Naive thymus-derived CD8-positive, alpha-beta T cell (primary cell): Measurements from ENCODE around the gene INCENP. TPM values are rescaled to one million over a fixed set of nuclear protein-coding genes. Genes with fewer than 3 reads are reported as not detected.
"Not testable (repeated sequence)": the region's sequence is repeated elsewhere in the genome, so short reads cannot be mapped to it uniquely, and the experiment has no call there.

Source experiments
- ATAC-seq, 2 donors: fragments of 150-1000 bp; cut with Tn5 transposase in 1 of 2; sonication (Bioruptor Pico), chemical (Tn5 transposase) in 1 of 2; 1 replicate in 1 of 2; 2 replicates in 1 of 2; pipeline ENCODE4 v1.10.0; 2021; ENCODE audit warnings: mild to moderate bottlenecking in 2 of 2, moderate library complexity in 2 of 2
- POLR2A ChIA-PET: fragments of 350-600 bp; sonication (Branson Sonifier 250); formaldehyde crosslinking; loops from one replicate; lab custom pipeline; 2021; ENCODE audit warnings: antibody characterized with exemption; lab: Charles Lee
- DNase-seq, 10 donors: peaks; one replicate each; pipeline versions ENCODE4 v3.0.0 to v3.0.0-alpha.2; 2020 to 2022
- H3K27ac Mint-ChIP-seq, 10 donors: one replicate each; pipeline ENCODE4 v1.8.0; 2020 to 2022; ENCODE audit warnings: mild to moderate bottlenecking in 10 of 10, mixed read lengths in 10 of 10, moderate library complexity in 4 of 10, inconsistent platforms in 1 of 10
- H3K27me3 Mint-ChIP-seq, 5 donors: one replicate each; pipeline ENCODE4 v1.8.0; 2021 to 2022; ENCODE audit warnings: mixed read lengths in 5 of 5
- H3K36me3 Mint-ChIP-seq, 3 donors: one replicate each; pipeline ENCODE4 v1.8.0; 2020 to 2022; ENCODE audit warnings: mixed read lengths in 3 of 3, mild to moderate bottlenecking in 2 of 3, inconsistent platforms in 1 of 3
- H3K4me1 Mint-ChIP-seq, 4 donors: one replicate each; pipeline ENCODE4 v1.8.0; 2021 to 2022; ENCODE audit warnings: mixed read lengths in 4 of 4
- H3K4me3 Mint-ChIP-seq, 10 donors: one replicate each; pipeline ENCODE4 v1.8.0; 2020 to 2022; ENCODE audit warnings: mild to moderate bottlenecking in 10 of 10, mixed read lengths in 10 of 10, moderate library complexity in 6 of 10, inconsistent platforms in 1 of 10
- H3K9me3 Mint-ChIP-seq, 9 donors: one replicate each; pipeline ENCODE4 v1.8.0; 2020 to 2022; ENCODE audit warnings: mixed read lengths in 9 of 9, mild to moderate bottlenecking in 3 of 9, inconsistent platforms in 1 of 9, moderate library complexity in 1 of 9
- polyA plus RNA-seq, 3 donors: library from polyadenylated mRNA; unstranded; fragments of 300-500 nt; fragmentation: Illumina TruSeq; gene quantifications; one replicate each; pipeline ENCODE4 v1.2.3, GENCODE V29; 2021
- total RNA-seq, 8 experiments: library from RNA in 2 of 8; stranded (reverse) in 2 of 8; gene quantifications; one replicate each; pipeline ENCODE4 v1.2.3 and lab custom pipeline; 2021 to 2026

The INCENP gene
- total and polyA plus RNA-seq, 5 experiments from 2014 or later: 0.73 to 28.2 (median 1.8) TPM

DNA sequence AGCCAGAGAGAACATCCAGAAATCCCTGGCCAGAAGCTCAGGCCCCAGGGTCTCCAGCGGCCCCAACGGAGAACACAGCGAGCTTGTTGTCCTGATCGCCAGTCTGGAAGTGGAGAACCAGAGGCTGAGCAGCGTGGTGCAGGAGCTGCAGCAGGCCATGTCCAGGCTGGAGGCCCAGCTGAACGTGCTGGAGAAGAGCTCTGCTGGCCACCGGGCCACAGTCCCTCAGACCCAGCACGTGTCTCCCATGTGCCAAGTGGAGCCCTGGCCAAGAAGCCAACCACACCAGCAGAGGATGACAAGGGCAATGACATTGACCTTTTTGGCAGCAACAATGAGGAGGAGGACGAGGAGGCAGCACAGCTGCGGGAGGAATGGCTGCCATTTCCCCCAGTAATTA lies 45.6 kb downstream of the INCENP start:
- Mint-ChIP-seq H3K27me3 (peaks cover 15 to 65% (median 42%) of the 10 kb centered on the region in 5 donors), H3K36me3 (no peaks in the 10 kb centered on the region), H3K4me3 (no peak overlapping the region), H3K27ac (peak overlapping the region in 1 of 10 donors; percentile 50), H3K4me1 (peaks cover 4 to 7% (median 5%) of the 10 kb centered on the region in 4 donors), H3K9me3 (no peaks in the 10 kb centered on the region)
- ATAC-seq: no peak
- POLR2A ChIA-PET: no interaction called here
- DNase-seq: no peak

DNA sequence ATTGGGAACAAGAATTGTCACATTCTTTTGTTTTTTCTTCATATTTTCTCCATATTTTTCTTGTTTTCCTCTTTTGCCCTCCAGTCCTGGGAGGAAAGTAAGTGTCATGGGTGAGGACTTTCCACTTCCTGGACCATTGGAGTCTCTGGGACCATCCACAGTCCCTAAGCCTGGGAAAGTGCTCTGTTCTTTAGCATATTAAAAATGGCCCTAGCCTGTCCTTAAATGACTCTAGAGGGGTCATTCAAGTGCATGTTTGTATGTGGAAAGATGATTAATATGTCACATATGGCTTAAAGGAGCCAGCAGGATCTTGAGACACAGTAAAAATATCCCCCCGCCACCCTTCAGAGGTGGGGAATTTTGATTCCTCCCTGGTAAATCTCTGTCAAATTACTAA lies 46.1 kb downstream of the INCENP start:
- peaks cover 4 to 7% (median 5%) of the 10 kb centered on the region in 4 donors for H3K4me1 Mint-ChIP-seq
- no peak overlapping the region for H3K27ac Mint-ChIP-seq
- peaks cover 13 to 65% (median 39%) of the 10 kb centered on the region in 5 donors for H3K27me3 Mint-ChIP-seq
- H3K4me3 Mint-ChIP-seq: no peak overlapping the region
- DNase-seq (no peak), ATAC-seq (no peak)
- POLR2A ChIA-PET: no interaction called here
- no peaks in the 10 kb centered on the region for H3K36me3 Mint-ChIP-seq
- no peaks in the 10 kb centered on the region for H3K9me3 Mint-ChIP-seq

DNA sequence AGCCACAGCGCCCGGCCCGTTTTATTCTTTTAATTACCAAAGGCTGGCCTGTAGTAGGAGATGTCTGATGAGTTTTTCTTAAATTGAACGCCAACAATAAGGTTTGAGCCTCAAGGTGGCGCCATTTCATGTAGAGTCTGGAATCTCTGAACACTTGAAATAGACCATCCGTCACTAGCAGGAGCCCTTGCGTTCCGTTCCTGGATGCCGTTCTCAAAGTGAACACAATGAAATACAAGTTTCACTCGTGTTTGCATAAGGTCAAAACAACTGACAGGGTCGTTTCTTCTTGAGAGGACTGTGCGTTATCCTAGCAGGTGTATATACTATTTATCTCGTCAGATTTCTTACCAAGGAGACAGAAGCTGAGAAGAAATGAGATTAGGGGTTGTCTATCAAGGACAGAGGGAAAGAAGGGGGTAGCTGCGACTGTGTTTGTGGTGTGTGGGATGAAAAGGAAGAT lies 47.5 kb downstream of the INCENP start:
- peak overlapping the region in 6 of 10 donors; percentile 0 to 49 (median 30) for H3K4me3 Mint-ChIP-seq
- H3K36me3 Mint-ChIP-seq: no peaks in the 10 kb centered on the region
- H3K4me1 Mint-ChIP-seq: peaks cover 4 to 7% (median 5%) of the 10 kb centered on the region in 4 donors
- no peaks in the 10 kb centered on the region for H3K9me3 Mint-ChIP-seq
- peak; percentile 54 to 88 (median 70) for DNase-seq
- peak; percentile 80 to 89 for ATAC-seq
- peak overlapping the region in 2 of 10 donors; percentile 41 to 42 for H3K27ac Mint-ChIP-seq
- POLR2A ChIA-PET: no interaction called here
- H3K27me3 Mint-ChIP-seq: peaks cover 8 to 71% (median 36%) of the 10 kb centered on the region in 5 donors

DNA sequence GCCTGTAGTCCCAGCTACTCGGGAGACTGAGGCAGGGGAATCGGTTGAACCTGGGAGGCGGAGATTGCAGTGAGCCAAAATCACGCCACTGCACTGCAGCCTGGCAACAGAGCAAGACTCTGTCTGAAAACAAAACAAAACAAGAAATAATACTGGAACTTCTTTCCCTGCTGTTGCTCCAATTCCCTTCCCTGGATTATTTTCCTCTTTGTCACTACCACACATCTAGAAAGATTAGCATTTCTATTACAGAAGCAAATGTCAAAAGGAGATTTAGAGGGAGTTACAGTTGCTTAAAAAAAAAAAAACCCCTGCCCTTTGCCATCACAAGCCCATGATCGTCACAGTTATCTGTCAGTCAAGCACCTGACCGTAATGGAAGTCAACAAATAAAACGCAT lies 48.5 kb downstream of the INCENP start:
- Mint-ChIP-seq H3K36me3 (no peaks in the 10 kb centered on the region), H3K27ac (no peak overlapping the region), H3K9me3 (no peaks in the 10 kb centered on the region), H3K4me1 (peaks cover 4 to 7% (median 5%) of the 10 kb centered on the region in 4 donors), H3K27me3 (peaks cover 8 to 61% (median 37%) of the 10 kb centered on the region in 5 donors), H3K4me3 (no peak overlapping the region)
- DNase-seq (no peak), ATAC-seq (no peak)
- POLR2A ChIA-PET: no interaction called here

DNA sequence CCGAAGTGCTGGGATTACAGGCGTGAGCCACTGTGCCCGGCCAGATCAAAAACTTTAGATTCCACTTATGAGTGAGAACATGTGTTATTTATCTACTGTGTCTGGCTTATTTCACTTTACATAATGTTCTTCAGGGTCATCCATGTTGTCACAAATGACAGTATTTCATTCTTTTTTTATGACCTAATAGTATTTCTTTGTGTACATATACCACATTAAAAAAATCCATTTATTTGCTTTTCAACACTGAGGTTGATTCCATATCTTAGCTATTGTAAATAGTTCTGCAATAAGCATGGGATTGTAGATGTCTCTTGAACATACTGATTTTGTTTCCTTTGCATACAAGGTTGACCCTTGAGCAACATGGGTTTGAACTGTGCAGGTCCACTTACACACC lies 53.0 kb downstream of the INCENP start:
- H3K4me1 Mint-ChIP-seq: peaks cover 0 to 2% (median 0%) of the 10 kb centered on the region in 4 donors
- no peaks in the 10 kb centered on the region for H3K9me3 Mint-ChIP-seq
- H3K4me3 Mint-ChIP-seq: no peak overlapping the region
- POLR2A ChIA-PET: no interaction called here
- H3K27ac Mint-ChIP-seq: no peak overlapping the region
- H3K27me3 Mint-ChIP-seq: peaks cover 2 to 30% (median 15%) of the 10 kb centered on the region in 5 donors
- DNase-seq: no peak
- peaks cover 0 to 2% (median 0%) of the 10 kb centered on the region in 3 donors for H3K36me3 Mint-ChIP-seq
- ATAC-seq: no peak

DNA sequence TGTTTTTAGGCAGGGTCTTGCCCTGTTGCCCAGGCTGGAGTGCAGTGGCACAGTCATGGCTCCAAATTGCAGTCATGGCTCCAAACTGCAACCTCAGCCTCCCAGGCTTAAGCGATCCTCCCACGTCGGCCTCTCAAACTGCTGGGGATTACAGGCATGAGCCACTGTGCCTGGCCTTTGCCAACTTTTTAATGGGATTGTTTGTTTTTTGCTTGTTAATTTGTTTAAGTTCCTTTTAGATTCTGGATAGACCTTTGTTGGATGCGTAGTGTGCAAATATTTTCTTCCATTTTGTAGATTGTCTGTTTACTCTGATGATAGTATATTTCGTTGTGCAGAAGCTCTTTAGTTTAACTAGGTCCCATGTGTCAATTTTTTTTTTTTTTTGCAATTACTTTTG lies 56.2 kb downstream of the INCENP start:
- DNase-seq (no peak), ATAC-seq (no peak)
- POLR2A ChIA-PET: no interaction called here
- H3K4me3 Mint-ChIP-seq: no peak overlapping the region
- H3K36me3 Mint-ChIP-seq: peaks cover 2 to 10% (median 3%) of the 10 kb centered on the region in 3 donors
- H3K27me3 Mint-ChIP-seq: peaks cover 8 to 21% (median 14%) of the 10 kb centered on the region in 5 donors
- peaks cover 0 to 11% (median 3%) of the 10 kb centered on the region in 9 donors for H3K9me3 Mint-ChIP-seq
- H3K27ac Mint-ChIP-seq: peak overlapping the region in 1 of 10 donors; percentile 10
- no peaks in the 10 kb centered on the region for H3K4me1 Mint-ChIP-seq

DNA sequence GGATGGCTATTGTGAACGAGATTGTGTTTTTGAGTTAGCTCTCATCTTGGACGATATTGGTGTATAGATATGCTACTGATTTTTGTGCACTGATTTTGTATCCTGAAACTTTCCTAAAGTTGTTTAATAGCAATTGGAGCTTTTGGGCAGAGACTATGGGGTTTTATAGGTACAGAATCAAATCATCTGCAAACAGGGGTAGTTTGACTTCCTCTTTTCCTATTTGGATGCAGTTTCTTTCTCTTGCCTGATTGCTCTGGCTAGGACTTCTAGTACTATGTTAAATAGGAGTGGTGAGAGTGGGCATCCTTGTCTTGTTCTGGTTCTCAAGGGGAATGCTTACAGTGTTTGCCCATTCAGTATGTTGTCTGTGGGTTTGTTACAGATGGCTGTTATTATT lies 57.3 kb downstream of the INCENP start:
- Mint-ChIP-seq H3K4me1 (no peaks in the 10 kb centered on the region), H3K9me3 (peaks cover 0 to 16% (median 4%) of the 10 kb centered on the region in 9 donors), H3K36me3 (peaks cover 3 to 13% (median 8%) of the 10 kb centered on the region in 3 donors), H3K27me3 (peaks cover 13 to 24% (median 20%) of the 10 kb centered on the region in 5 donors), H3K27ac (no peak overlapping the region), H3K4me3 (no peak overlapping the region)
- DNase-seq (no peak), ATAC-seq (no peak)
- POLR2A ChIA-PET: no interaction called here

DNA sequence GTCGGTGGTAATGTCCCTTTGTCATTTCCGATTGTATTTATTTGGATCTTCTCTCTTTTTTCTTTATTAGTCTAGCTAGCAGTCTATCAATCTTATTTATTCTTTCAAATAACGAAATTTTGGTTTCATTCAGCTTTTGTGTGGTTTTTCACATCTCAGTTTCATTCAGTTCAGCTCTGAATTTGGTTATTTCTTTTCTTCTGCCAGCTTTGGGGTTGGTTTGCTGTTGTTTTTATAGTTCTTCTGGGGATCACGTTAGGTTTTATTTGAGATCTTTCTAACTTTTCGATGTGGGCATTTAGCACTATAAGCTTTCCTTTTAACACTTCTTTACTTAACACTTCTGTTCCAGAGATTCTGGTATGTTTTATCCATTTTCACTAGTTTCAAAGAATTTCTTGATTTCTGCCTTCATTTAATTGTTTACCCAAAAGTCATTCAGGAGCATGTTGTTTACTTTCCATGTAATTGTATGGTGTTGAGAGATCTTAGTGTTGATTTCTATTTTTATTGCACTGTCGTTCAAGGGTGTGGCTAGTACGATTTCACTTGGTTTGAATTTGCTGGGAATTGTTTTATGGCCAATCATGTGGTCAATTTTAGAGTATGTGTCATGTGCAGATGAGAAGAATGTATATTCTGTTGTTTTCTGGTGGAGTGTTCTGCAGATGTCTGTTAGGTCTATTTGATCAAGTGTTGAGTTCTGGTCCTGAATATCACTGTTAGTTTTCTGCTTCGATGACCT lies 58.5 kb downstream of the INCENP start:
- Mint-ChIP-seq H3K27me3 (peaks cover 15 to 22% (median 18%) of the 10 kb centered on the region in 5 donors), H3K4me3 (no peak overlapping the region), H3K9me3 (peaks cover 0 to 16% (median 4%) of the 10 kb centered on the region in 9 donors), H3K27ac (no peak overlapping the region), H3K36me3 (peaks cover 3 to 13% (median 10%) of the 10 kb centered on the region in 3 donors), H3K4me1 (no peaks in the 10 kb centered on the region)
- DNase-seq: no peak
- POLR2A ChIA-PET: no interaction called here
- no peak for ATAC-seq

DNA sequence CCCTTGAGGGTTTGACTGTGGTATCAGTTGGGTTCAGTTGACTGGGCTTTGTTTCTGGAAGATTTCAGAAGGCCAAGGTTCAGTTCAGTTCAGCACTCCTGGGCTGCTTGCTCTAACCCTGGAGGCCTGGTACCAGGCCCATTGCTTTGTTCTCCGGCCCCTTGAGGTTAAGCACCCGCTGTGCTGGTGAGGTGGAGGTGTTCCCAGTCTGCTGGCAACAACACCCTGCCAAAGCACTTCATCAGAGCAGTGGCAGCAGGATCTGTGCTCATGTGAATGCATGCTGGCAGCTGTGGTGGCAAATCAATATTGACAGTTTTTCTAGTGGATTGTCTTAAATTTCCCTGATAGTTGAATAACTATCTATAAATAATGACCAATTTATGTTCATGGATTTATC lies 62.4 kb downstream of the INCENP start:
- no peaks in the 10 kb centered on the region for H3K4me1 Mint-ChIP-seq
- no peak overlapping the region for H3K27ac Mint-ChIP-seq
- H3K36me3 Mint-ChIP-seq: peaks cover 3 to 13% (median 8%) of the 10 kb centered on the region in 3 donors
- POLR2A ChIA-PET: no interaction called here
- H3K9me3 Mint-ChIP-seq: peaks cover 0 to 16% (median 4%) of the 10 kb centered on the region in 9 donors
- H3K4me3 Mint-ChIP-seq: no peak overlapping the region
- peaks cover 21 to 44% (median 33%) of the 10 kb centered on the region in 5 donors for H3K27me3 Mint-ChIP-seq
- ATAC-seq: no peak
- no peak for DNase-seq

DNA sequence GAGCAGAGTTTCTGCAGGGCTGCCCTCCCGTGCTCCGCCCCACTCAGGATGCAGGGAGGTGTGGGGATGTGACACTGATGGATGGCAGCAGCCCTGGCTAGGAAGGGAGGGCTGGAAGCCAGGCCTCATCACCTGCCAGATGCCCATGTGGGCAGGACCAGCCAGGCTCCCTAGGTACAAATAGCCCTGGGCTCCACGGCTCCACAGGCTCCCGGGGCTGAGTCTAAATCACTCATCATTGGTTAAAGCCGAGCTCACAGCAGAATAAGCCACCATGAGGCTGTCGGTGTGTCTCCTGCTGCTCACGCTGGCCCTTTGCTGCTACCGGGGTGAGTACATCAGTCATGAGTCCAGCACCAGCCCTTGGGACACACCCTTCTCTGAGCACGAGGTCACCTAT lies 66.2 kb downstream of the INCENP start, which contains the start of gene SCGB1D1:
SCGB1D1 (plus strand) TSS at position 206 of the 400 bp plus-strand sequence; CDS start at position 275, 69 bp downstream.
- Mint-ChIP-seq H3K4me3 (no peak within 1 kb of the TSS), H3K27ac (no peak within 1 kb of the TSS), H3K4me1 (no peaks in the 10 kb centered on the region), H3K9me3 (peaks cover 0 to 5% (median 3%) of the 10 kb centered on the region in 9 donors), H3K27me3 (peaks cover 18 to 61% (median 35%) of the 10 kb centered on the region in 5 donors), H3K36me3 (peaks cover 0 to 7% (median 3%) of the 10 kb centered on the region in 3 donors)
- POLR2A ChIA-PET: no interaction called here
- no peak for ATAC-seq
- no peak for DNase-seq

DNA sequence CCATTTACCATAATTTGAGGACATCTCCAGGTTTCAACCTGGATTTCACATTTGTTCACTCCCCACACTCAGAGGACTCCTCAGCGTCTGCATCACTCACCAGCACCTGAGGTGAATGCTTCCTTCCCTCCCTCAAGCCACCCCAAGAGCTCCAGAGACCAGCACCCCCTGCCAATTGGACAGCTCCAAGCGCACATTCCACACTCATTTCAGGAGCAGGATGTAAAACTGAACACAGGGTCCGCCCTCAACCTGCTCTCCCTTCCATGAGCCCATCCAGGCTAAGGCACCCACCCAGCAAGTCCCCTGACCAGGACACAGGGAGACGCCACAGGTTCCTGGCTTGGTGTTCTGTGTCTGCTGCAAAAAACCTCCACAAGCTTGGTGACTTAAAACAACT lies 70.1 kb downstream of the INCENP start:
- DNase-seq (no peak), ATAC-seq (no peak)
- H3K27me3 Mint-ChIP-seq: peaks cover 20 to 84% (median 44%) of the 10 kb centered on the region in 5 donors
- no peaks in the 10 kb centered on the region for H3K36me3 Mint-ChIP-seq
- H3K4me1 Mint-ChIP-seq: peaks cover 0 to 3% (median 0%) of the 10 kb centered on the region in 4 donors
- H3K4me3 Mint-ChIP-seq: peak overlapping the region in 1 of 10 donors; percentile 38
- POLR2A ChIA-PET: no interaction called here
- peak overlapping the region in 1 of 10 donors; percentile 25 for H3K27ac Mint-ChIP-seq
- H3K9me3 Mint-ChIP-seq: no peaks in the 10 kb centered on the region

DNA sequence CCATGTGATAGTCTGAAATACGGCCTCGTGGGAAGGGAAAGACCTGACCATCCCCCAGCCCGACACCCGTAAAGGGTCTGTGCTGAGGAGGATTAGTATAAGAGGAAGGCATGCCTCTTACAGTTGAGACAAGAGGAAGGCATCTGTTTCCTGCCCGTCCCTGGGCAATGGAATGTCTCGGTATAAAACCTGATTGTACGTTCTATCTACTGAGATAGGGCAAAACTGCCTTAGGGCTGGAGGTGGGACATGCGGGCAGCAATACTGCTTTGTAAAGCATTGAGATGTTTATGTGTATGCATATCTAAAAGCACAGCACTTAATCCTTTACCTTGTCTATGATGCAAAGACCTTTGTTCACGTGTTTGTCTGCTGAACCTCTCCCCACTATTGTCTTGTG lies 71.2 kb downstream of the INCENP start:
- DNase-seq, H3K9me3 Mint-ChIP-seq, ATAC-seq, H3K36me3 Mint-ChIP-seq, H3K4me1 Mint-ChIP-seq, POLR2A ChIA-PET, H3K4me3 Mint-ChIP-seq, H3K27ac Mint-ChIP-seq: not testable (repeated sequence)
- peaks cover 19 to 74% (median 36%) of the 10 kb centered on the region in 5 donors for H3K27me3 Mint-ChIP-seq

DNA sequence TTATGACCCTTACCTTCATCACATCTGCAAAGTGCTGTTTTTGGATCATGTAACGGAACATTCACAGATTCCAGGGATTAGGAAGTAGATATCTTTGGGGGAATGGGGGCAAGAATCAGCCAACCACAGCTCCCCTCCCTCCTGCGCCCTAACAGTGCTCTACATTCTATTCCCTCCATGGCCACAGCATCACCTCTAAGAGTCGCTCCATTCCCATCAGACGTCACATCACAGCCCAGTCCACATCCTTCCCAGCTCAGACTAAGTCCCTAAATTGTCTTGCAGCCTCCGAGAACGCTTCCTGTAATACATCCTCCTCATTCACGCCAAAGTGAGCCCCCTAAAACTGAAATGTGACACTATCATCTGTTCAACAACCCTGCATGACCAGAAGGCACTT lies 72.1 kb downstream of the INCENP start:
- H3K27me3 Mint-ChIP-seq: peaks cover 19 to 66% (median 35%) of the 10 kb centered on the region in 5 donors
- POLR2A ChIA-PET: no interaction called here

More for the DNA sequence above, 72.1 kb downstream of the INCENP start:
- Mint-ChIP-seq H3K4me1 (peaks cover 0 to 3% (median 0%) of the 10 kb centered on the region in 4 donors), H3K4me3 (no peak overlapping the region), H3K9me3 (no peaks in the 10 kb centered on the region), H3K36me3 (no peaks in the 10 kb centered on the region), H3K27ac (no peak overlapping the region)
- DNase-seq: no peak
- ATAC-seq: no peak
